Ascending aorta (tissue), 2 donors: Measurements from ENCODE around the gene FNDC11. TPM values are rescaled to one million over a fixed set of nuclear protein-coding genes. Genes with fewer than 3 reads are reported as not detected.
"Not testable (repeated sequence)": the region's sequence is repeated elsewhere in the genome, so short reads cannot be mapped to it uniquely, and the experiment has no call there.

Source experiments
- DNase-seq, 2 donors: peaks; one replicate each; pipeline ENCODE4 v3.0.0-alpha.2; 2019; ENCODE audit warnings: low spot score in 2 of 2
- H3K27ac ChIP-seq, 2 donors: fragments of 200-600 bp; sonication (generic); one replicate each; pipeline ENCODE4 v1.5.1; 2016 to 2017; ENCODE audit warnings: mild to moderate bottlenecking in 1 of 2
- H3K27me3 ChIP-seq: fragments of 200-600 bp; sonication (generic); one replicate; pipeline ENCODE4 v1.5.1; 2017
- H3K36me3 ChIP-seq, 2 donors: fragments of 200-600 bp; sonication (generic); one replicate each; pipeline ENCODE4 v1.5.1; 2016
- H3K4me1 ChIP-seq, 2 donors: fragments of 200-600 bp; sonication (generic); one replicate each; pipeline ENCODE4 v1.5.1; 2016 to 2017; ENCODE audit warnings: mild to moderate bottlenecking in 1 of 2
- H3K4me3 ChIP-seq, 2 donors: fragments of 200-600 bp; sonication (generic); one replicate each; pipeline ENCODE4 v1.5.1; 2016 to 2017; ENCODE audit warnings: mild to moderate bottlenecking in 1 of 2
- H3K9me3 ChIP-seq, 2 donors: fragments of 200-600 bp; sonication (generic); one replicate each; pipeline ENCODE4 v1.5.1; 2016
- CTCF ChIP-seq, 3 experiments: fragments of 200-600 bp in 2 of 3; fragments of 450-650 bp in 1 of 3; sonication (generic) in 2 of 3; IDR thresholded peaks; one replicate each; pipeline ENCODE4 v1.5.1; 2016 to 2019; ENCODE audit warnings: antibody characterized with exemption in 3 of 3, mild to moderate bottlenecking in 1 of 3, moderate library complexity in 1 of 3
- intact Hi-C: fragments of 100-400 bp; cut with DNase I; formaldehyde crosslinking; loops from one replicate; pipeline ENCODE4 v1.15.1; 2023
- total RNA-seq: library from RNA; depleted of rRNA; stranded (reverse); fragments of >200 nt; gene quantifications from one replicate; pipeline ENCODE4 v1.1.0, GENCODE V29; 2016

FNDC11 gene
- total RNA-seq, 1 donor from 2014 or later: not detected

GRCh38 chr20:63558804-63559484 lies 5.0 kb downstream of the FNDC11 start:
- no peak for TF ChIP-seq CTCF (IDR thresholded peaks at IDR 0.05)
- Histone ChIP-seq H3K4me1 (peaks cover 1 to 3% of the 10 kb centered on the region in 2 donors), H3K27me3 (no peaks in the 10 kb centered on the region), H3K4me3 (no peak overlapping the region), H3K36me3 (peaks cover 39 to 51% of the 10 kb centered on the region in 2 donors), H3K27ac (no peak overlapping the region), H3K9me3 (no peaks in the 10 kb centered on the region)
- intact Hi-C loops: no loop called here
- DNase-seq: no peak

- DNase-seq, intact Hi-C loops, H3K4me3 ChIP-seq, H3K9me3 ChIP-seq, H3K4me1 ChIP-seq, H3K27me3 ChIP-seq, H3K27ac ChIP-seq: not testable (repeated sequence)
- H3K36me3 ChIP-seq: peaks cover 47 to 58% of the 10 kb centered on the region in 2 donors
Observed at GRCh38 chr20:63559485-63560332, 5.8 kb downstream of the FNDC11 start.

DNA sequence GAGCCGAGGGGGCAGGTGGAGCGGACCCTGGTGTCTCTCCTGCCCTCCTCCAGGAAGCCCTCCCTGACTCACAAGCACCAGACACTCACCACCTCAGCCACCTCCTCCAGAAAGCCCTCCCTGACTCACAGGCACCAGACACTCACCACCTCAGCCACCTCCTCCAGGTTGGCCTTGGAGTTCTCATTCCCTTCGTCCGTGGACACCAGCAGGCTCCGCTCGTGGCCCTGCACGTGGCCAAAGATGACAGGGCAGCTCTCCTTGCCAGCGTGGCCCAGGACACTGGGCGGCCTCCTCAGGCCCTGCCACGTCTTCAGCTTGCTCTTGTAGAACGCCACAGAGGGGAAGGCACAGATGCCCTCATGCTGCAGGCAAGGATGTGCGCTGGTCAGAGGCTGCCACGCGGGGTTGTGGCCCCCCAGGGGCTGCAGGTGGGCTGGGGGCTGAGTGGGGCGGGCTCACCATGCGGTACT lies 6.4 kb downstream of the FNDC11 start:
- Histone ChIP-seq H3K4me1 (no peaks in the 10 kb centered on the region), H3K36me3 (peaks cover 53 to 64% of the 10 kb centered on the region in 2 donors), H3K4me3 (no peak overlapping the region), H3K27me3 (no peaks in the 10 kb centered on the region), H3K9me3 (no peaks in the 10 kb centered on the region), H3K27ac (no peak overlapping the region)
- intact Hi-C loops: no loop called here
- TF ChIP-seq CTCF (IDR thresholded peaks at IDR 0.05): no peak
- no peak for DNase-seq

DNA sequence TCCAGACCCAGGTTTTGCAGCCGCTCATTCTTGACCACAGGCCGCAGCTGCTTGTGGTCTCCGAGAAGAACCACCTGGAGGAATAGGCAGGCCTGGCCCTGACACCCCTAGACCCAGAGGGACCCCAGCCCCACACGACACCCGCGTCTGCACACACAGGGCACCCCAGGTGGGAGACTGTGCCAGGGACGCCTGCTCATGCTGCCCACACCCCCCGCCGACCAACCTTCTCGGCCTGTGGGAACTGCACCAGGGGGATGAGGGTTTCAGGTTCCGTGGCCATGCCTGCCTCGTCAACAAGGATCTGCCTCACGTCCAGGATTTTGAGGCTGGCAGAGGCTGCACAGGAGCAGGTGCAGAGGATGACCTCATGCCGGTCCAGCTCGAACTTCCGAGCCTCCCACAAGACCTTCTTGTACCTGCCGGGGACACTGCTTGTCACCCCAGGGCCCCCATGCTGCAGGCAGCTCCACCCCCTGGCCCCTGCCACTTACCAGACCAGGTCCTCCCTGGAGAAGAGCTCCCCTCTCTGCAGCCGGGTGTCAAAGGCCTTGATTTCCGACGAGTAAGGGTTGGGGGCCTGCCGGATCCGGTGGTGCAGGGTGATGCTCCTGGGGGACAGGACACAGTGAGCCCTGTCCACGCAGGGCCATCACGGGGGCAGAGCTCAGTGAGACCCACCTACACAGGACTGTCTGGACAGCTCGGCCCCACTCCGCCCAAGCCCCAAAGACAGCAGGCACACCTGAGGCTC lies 7.1 kb downstream of the FNDC11 start:
- no peak overlapping the region for H3K27ac ChIP-seq
- no peak overlapping the region for H3K4me3 ChIP-seq
- H3K27me3 ChIP-seq: no peaks in the 10 kb centered on the region
- H3K36me3 ChIP-seq: peaks cover 55 to 70% of the 10 kb centered on the region in 2 donors
- H3K9me3 ChIP-seq: no peaks in the 10 kb centered on the region
- intact Hi-C loops: no loop called here
- no peak for TF ChIP-seq CTCF (IDR thresholded peaks at IDR 0.05)
- no peak for DNase-seq
- no peaks in the 10 kb centered on the region for H3K4me1 ChIP-seq

DNA sequence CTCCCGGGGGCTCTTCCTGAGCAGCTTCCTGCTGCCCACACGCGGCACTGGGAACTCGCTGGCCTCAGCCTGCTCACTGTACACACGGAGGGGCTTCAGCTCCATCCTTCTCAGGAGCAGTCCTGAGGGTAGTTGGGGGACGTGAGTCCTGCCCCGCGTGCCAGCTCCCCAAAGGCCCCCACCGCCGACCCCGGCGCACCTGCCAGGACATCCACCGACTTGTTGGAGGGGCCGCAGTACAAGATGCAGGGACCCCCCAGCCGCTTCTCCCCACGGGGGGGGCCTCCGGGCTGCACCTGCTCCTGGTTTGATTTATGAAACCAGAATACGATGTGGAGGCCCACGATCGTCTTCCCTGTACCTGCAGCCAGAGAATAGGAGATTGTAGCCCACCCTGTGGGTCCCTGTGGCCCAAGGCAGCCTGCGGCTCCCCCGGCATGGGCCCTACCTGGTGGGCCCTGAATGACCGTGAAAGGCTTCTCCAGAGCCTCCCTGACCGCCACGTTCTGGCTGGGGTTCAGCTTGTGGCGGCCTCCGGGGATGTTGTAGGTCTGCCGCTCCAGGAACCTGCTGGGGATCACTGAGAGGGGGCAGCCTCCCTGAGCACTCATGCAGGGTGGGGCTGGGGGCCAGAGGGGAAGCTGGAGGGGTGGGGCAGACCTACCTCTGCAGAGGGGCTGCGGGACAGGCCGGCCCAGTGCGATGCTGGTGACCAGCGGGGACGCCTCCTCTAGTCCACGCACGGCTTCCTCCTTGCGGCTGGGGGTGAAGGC lies 7.9 kb downstream of the FNDC11 start:
- Histone ChIP-seq H3K4me3 (no peak overlapping the region), H3K36me3 (peaks cover 55 to 72% of the 10 kb centered on the region in 2 donors), H3K27ac (no peak overlapping the region), H3K27me3 (no peaks in the 10 kb centered on the region), H3K9me3 (no peaks in the 10 kb centered on the region), H3K4me1 (no peaks in the 10 kb centered on the region)
- TF ChIP-seq CTCF (IDR thresholded peaks at IDR 0.05): no peak
- intact Hi-C loops: no loop called here
- no peak for DNase-seq
